Measurements from ENCODE around the gene BRD9.
"Not testable (repeated sequence)": the region's sequence is repeated elsewhere in the genome, so short reads cannot be mapped to it uniquely, and the experiment has no call there.

Gene BRD9

DNA sequence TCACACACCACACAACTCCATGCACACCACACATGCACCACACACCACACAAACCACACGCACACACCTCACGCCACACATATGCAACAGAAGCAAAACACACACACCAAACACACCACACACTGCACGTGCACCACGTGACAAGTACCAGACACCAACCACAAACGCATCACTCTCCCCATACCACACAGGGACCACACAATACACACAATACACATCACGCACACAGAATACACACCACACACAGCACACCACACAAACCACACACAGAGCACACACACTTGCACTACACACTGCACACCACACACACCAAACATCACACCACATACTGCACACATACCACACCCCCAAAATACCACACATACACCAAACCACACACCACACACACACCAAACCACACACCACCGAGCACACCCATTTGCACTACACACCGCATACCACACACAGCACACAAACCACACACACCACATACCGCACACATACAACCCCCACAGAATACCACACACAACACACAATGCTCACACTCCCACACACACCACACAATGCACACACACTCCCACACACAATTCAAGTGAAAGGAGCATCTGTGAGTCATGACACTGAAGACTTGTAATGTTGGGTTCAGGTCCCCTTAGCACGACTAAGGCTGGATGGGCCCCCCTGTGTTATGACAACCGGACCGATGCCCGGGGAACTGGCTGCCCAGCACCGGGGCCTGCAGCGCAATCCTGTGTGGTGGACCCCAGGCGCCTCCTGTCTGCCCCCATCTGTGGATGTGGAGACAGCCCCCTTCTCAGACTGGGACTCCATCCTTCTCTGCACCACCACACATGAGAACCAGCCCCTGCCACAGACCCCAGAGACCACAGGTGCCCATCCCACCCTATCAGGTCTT is 35.8 kb downstream of the BRD9 start:
- DNase-seq: no peak

DNA sequence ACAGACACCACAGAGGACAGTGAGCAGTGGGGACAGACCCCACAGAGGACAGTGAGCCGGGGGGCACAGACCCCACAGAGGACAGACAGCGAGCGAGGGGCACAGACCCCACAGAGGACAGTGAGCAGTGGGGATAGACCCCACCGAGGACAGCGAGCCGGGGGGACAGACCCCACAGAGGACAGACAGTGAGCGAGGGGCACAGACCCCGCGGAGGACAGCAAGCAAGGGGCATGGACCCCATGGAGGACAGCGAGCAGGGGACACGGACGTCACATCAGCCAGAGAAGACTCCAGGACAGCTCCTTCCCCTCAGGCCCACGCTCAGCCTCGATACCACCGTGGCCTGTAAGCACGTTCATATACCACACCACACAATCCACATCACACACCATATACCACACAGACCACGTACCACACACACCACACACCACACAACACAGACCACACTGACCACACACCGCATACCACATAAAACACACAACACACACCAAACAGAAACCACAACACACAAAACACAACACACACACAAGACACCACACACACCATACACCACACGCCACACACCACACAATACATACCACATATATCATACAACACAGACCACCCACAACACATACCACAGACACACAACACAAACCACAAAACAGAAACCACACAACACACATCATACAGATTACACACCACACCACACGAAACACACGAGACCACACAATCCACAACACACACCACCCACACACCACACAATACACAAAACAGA is 36.6 kb downstream of the BRD9 start:
- no peak for DNase-seq

DNA sequence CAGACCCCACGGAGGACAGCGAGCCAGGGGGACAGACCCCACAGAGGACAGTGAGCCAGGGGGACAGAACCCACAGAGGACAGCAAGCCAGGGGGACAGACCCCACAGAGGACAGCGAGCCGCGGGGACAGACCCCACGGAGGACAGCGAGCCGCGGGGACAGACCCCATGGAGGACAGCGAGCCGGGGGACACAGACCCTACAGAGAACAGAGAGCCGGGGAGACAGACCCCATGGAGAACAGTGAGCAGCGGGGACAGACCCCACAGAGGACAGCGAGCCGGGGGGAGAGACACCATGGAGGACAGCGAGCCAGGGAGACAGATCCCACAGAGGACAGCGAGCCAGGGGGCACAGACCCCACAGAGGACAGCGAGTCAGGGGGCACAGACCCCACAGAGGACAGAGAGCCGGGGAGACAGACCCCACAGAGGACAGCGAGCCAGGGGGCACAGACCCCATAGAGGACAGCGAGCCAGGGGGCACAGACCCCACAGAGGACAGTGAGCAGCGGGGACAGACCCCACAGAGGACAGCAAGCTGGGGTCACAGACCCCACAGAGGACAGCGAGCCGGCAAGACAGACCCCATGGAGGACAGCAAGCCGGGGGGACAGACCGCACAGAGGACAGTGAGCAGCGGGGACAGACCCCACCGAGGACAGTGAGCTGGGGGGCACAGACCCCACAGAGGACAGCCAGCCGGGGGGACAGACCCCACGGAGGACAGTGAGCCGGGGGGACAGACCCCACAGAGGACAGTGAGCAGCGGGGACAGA is 37.4 kb downstream of the BRD9 start:
- DNase-seq: no peak

DNA sequence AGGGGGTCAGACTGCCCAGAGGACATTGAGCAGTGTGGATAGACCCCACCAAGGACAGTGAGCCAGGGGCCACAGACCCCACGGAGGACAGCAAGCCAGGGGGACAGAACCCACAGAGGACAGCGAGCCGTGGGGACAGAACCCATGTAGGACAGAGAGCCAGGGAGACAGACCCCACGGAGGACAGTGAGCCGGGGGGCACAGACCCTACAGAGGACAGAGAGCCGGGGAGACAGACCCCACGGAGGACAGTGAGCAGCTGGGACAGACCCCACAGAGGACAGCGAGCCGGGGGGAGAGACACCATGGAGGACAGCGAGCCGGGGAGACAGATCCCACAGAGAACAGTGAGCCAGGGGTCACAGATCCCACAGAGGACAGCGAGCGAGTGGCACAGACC is 38.4 kb downstream of the BRD9 start:
- DNase-seq: no peak

DNA sequence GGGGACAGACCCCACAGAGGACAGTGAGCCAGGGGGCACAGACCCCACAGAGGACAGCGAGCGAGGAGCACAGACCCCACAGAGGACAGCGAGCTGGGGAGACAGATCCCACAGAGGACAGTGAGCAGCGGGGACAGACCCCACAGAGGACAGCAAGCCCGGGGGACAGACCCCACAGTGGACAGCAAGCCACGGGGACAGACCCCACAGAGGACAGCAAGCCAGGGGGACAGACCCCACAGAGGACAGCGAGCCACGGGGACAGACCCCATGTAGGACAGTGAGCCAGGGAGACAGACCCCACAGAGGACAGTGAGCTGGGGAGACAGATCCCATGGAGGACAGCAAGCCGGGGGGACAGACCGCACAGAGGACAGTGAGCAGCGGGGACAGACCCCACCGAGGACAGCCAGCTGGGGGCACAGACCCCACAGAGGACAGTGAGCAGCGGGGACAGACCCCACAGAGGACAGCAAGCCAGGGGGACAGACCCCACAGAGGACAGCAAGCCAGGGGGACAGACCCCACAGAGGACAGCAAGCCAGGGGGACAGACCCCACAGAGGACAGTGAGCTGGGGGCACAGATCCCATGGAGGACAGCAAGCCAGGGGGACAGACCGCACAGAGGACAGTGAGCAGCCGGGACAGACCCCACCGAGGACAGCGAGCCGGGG is 39.0 kb downstream of the BRD9 start:
- not testable (repeated sequence) for DNase-seq

DNA sequence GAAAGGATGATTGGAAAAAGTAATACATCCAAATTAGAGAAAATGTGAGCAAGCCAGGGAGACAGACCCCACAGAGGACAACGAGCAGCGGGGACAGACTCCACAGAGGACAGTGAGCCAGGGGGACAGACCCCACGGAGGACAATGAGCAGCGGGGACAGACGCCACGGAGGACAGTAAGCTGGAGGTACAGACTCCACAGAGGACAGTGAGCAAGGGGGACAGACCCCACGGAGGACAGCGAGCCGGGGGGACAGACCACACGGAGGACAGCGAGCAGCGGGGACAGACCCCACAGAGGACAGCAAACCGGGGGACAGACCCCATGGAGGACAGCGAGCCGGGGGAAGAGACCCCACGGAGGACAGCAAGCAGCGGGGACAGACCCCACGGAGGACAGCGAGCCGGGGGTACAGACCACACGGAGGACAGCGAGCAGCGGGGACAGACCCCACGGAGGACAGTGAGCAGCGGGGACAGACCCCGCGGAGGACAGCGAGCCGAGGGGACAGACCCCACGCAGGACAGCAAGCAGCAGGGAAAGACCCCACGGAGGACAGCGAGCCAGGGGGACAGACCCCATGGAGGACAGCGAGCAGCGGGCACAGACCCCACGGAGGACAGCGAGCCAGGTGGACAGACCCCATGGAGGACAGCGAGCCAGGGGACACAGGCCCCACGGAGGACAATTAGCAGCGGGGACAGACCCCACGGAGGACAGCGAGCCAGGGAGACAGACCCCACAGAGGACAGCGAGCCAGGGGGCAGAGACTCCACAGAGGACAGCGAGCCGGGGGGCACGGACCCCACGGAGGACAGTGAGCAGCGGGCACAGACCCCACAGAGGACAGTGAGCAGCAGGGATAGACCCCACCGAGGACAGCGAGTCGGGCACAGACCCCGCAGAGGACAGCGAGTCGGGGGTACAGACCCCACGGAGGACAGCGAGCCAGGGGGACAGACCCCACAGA is 39.9 kb downstream of the BRD9 start:
- no peak for DNase-seq

DNA sequence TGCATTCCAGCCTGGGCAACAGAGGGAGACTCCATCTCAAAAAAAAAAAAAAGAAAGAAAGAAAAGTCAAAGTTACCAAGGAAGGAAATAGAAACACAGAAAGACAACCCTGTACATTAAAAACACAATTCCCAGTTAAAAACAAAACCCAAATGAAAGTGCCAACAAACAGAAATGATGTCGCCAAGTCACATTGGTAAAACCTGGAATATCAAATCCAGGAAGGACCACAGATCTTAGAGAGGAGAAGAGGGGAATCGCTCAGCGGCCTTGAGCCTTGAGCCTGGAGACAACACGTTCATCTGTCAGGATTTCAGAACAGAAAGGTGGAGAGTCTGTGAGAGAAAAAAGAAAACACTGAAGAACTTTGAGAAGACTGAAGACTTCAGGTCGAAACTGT is 40.6 kb downstream of the BRD9 start:
- DNase-seq: no peak

DNA sequence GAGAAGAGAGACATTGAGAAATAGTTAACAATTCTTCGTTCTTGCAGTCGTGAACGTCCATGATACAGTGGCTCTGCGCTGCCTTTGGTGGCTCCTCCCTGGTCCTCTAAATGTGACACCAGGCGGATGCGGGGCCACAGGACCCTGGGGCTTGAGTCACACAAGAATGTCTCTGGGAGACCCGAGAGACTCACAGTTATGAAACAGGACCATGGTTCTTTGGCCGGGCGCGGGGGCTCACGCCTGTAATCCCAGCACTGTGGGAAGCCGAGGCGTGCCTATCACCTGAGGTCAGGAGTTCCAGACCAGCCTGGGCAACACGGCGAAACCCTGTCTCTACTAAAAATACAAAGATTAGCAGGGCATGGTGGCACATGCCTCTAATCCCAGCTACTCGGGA is 41.0 kb downstream of the BRD9 start:
- no peak for DNase-seq

DNA sequence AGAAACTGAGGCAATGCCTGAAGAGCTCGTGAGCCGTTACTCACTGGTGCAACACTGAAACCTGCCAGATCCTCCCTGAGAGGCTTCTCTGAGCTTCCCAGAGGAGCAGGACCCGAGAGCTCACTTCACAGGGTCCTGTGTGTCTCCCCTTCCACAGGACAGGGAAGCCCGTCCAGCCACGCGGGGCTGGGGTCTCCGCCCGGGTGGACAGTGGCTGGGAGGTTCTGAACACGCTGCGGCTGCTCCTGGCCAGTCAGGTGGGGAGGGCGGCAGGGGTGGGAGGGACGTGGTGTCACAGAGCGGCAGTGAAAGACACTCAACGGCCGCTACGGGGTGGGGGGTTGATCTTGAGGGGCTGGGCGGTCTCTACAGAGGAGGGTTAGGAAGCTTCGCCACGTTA is 41.5 kb downstream of the BRD9 start:
- DNase-seq: no peak

DNA sequence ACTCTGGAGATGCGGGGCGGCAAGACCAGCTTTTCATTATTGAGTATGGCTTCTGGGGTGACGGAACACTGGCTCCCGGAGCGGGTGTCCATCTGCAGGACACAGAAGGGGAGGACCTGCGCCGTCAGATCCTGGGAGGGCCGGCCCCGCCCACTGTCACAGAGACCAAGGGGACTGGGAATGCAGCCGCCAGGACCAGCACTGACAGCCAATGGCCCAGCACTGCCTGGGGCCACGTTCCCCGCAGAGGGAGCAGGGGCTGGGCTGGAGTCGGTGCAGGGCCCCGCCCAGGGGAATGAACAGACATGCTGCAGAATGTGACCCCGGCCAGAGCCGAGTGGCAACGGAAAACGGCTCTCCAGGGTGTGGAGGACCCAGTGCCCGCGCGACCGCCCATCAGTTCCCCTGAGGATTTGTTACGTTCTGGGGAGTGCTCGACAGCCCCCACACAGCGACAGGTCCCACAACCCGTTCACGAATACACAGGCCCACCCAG is 42.0 kb downstream of the BRD9 start, which contains the start of gene ZDHHC11:
ZDHHC11 (minus strand) TSS at position 476 of the 496 bp plus-strand sequence; CDS start at position 92, 384 bp downstream.
- DNase-seq: no peak

DNA sequence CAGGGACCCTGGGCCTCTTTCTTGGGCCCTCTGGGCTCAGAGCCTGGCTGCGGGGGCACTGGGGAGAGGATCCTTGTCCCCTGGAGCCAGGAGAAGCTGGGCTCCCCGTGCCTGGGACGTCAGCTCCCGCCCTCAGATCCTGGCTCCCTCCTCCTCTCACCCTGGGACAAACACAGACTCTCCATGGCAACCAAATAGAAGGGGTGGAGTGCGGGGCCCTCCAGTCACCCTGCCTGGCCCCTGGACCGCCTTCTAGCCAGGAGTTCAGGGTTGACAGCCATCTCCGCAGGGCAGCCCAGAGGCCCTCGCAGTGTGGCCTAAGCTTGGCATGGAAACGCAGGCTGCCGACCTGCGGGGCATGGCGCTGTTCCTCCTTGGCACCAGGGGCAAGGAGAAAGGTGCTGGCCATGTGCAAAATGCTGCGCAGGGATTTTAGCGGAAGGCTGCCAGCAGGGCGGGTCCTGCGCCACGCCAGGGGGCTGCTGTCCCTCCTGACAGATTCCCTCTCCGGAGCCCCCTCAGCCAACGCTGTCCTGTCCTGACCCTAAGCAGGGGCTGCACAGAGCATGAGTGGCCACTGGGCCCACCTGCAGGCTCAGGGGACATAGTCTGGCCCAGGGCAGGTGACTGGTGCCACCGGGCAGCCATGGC is 42.8 kb downstream of the BRD9 start:
- DNase-seq: no peak

DNA sequence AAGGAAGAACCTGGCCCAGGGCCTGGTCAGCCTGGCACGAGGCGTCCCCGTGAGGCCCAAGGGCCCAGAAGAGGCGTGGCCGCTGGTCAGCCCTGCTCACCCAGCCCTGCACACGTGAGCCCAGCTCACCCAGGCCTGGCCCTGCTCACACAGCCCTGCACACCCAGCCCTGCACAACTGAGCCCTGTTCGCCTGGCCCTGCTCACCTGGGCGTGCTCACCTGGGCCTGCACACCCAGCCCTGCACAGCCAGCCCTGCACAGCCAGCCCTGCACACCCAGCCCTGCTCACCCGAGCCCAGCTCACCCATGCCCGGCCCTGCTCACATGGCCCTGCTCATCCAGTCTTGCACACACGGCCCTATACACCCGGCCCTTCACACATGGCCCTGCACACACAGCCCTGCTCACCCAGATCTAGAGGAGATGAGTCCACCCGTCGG is 43.9 kb downstream of the BRD9 start:
- DNase-seq: no peak

DNA sequence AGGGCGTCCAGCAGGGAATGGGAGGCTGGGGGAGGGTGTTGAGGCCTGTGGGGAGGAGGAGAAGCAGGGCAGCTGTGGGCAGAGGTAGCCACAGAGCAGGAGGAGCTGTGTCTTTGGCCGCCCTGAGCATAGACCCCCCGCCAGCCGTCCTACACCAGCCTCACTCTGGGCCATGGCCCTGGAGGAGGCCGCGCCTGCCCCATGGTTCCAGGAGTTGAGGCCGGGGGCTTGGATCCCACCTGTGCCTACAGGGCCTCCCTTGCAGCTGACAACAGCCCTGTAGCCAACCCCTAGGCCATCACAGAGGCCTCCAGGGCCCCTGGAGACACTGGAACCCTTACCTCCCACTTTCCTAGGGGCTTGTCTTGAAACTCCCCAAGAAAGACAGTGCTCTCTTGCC is 44.9 kb downstream of the BRD9 start:
- not testable (repeated sequence) for DNase-seq

DNA sequence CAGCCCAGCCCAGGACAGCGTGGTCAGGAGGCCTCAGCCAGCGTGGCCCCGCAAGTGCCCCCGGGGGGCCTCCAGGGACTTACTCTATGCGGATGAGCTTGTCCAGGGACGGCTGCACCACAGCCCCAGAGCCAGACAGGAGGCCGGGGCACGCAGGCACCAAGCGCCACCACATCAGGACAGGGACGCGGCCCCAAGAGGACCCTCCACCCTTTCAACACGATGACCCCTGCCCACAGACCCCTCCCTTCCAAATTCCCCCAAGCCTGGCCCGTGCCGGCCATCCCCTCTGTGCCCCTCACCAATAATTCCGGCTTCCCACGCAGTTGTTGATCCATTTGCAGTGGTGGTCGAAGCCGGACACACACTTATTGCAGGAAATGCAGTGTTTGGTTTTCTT is 45.4 kb downstream of the BRD9 start:
- DNase-seq: not testable (repeated sequence)

DNA sequence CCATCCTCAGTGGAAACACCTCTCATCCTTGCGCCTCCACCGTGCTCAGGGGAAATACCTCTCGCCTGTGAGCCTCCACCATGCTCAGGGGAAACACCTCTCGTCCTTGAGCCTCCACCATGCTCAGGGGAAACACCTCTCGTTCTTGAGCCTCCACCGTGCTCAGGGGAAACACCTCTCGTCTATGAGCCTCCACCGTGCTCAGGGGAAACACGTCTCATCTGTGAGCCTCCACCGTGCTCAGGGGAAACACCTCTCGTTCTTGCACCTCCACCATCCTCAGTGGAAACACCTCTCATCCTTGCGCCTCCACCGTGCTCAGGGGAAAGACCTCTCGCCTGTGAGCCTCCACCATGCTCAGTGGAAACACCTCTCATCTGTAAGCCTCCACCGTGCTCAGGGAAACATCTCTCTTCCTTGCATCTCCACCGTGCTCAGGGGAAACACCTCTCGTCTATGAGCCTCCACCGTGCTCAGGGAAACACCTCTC is 46.0 kb downstream of the BRD9 start:
- peak; percentile 32 for DNase-seq

DNA sequence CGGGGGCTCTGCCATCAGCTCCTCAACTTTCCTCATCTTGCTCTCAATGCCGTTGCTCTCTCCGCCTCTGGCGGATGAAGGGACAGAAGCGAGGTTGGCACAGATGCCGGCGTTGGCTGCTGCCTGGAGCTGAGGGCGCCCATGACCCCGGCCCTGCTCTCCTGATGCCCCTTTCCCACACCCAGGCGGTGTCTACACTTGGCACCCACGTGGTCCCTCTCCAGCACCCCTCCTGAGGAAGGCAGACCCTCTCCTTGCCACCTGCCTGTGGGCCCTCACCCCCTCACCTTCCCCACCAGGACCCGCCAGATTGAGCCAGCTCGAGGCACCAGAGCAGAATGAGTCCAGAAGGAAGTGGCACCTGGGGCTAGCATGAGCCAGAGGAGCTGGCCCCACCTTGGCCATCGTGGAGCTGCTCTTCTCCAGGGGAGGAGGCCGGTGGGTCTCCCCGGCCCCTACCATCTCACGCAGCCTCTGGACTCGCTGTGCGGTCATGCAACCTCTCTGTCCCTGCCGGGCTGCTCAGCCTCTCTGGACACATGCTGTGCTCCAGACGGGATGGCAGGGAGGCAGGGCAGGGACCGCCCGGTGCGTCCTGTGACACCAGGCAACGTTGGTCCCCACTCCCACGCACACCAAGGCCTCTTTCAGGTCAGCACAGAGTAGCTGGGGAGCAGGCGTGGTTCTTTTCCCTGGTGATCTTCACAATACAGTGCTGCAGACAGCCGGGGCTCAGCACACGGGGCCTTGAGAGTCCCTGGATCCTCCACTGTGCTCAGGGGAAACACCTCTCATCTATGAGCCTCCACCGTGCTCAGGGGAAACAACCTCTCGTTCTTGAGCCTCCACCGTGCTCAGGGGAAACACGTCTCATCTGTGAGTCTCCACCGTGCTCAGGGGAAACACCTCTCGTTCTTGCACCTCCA is 46.7 kb downstream of the BRD9 start:
- DNase-seq: not testable (repeated sequence)

DNA sequence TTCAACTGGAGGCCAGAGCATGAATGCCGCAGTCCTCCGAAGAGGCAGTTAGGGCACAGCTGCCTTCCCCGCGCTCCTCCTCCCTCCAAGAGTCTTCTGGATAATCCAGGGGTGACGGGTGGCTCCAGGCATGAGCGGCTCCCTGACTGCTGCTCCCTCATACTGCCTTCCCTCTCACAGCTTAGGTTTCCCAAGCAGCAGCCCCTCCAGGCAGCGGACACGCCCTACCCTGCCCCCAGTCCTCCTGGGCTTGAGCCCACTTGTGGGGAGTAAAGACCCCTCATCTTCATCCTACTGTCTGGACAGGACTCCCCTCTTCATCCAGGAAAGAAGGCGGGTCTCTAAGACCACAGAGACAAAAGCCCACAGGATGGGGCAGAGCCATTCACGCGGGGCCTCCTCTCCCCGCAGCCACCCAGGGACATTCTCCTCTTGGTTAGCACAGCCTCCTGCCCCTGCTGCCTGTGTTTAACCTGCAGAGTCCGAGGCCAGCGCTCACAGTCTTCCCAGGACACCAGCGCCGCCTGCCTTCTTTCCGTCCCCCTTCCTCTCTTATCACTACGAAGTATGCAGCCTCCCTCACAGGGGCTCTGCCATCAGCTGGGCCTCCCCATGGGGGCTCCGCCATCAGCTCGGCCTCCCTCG is 47.4 kb downstream of the BRD9 start:
- peak; percentile 41 for DNase-seq

DNA sequence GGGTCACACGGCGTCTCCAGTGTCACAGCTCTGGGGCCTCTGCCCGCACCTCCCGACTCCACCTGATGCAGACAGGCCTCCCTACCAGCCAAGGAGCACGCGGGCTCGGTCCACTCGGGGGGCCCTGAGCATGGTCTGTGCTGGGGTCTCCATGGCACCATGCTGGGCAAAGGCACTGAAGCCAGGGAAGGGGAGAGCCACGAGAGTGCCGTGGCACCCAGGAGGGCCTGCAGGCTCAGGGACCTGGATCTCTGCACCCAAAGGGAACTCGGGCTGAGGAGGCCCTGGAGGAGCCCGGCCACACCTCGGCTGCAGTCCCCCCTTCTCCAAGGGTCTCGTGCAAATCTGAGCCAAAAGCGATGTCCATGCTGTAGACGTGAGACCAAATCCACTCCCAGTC is 48.2 kb downstream of the BRD9 start:
- DNase-seq: not testable (repeated sequence)

DNA sequence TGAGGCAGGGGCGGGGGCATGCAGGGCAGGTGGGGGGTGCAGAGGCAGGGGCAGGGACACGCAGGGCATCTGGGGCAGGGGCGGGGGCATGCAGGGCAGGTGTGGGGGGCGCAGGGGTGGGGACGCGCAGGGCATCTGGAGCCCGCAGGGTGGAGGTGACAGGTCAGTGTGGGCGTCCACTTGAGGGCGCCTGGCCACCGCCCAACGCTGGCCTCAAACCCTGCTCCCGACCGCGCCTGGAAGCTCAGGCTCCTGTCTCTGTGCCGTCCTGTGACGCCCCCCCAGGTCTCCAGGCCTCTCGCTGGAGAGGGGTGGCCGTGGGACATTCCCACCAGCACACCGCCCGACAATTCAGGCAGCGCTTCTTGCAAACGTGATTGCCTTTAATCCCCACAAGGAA is 48.7 kb downstream of the BRD9 start:
- DNase-seq: not testable (repeated sequence)
